GM19467 (cell line): ENCODE results near the gene AGXT2.

Experiments
- ATAC-seq: cut with Tn5 transposase; IDR thresholded peaks from one replicate; pipeline ENCODE4 v1.9.1; 2021; ENCODE audit warnings: mild to moderate bottlenecking, moderate library complexity; ENCODE audit not compliant: unreplicated experiment

The AGXT2 gene

GRCh38 chr5:35016174-35017051 is 31.3 kb downstream of the AGXT2 start:
- peak; percentile 88 for ATAC-seq

- no peak for ATAC-seq
Observed at GRCh38 chr5:35015063-35015462, 32.7 kb downstream of the AGXT2 start.

GRCh38 chr5:35012796-35013195 is 35.0 kb downstream of the AGXT2 start:
- ATAC-seq: no peak

GRCh38 chr5:35012365-35012764 is 35.4 kb downstream of the AGXT2 start:
- ATAC-seq: no peak

GRCh38 chr5:35010676-35011075 is 37.1 kb downstream of the AGXT2 start:
- ATAC-seq: no peak

GRCh38 chr5:35009657-35010056 is 38.1 kb downstream of the AGXT2 start:
- ATAC-seq: no peak

GRCh38 chr5:35009019-35009418 is 38.7 kb downstream of the AGXT2 start:
- ATAC-seq: no peak

- no peak for ATAC-seq
Observed at GRCh38 chr5:35004771-35005170, 43.0 kb downstream of the AGXT2 start.

- no peak for ATAC-seq
Observed at GRCh38 chr5:35004200-35004599, 43.5 kb downstream of the AGXT2 start.

GRCh38 chr5:35003018-35003957 is 44.5 kb downstream of the AGXT2 start:
- ATAC-seq: peak; percentile 70

GRCh38 chr5:35002459-35002858 is 45.3 kb downstream of the AGXT2 start:
- ATAC-seq: no peak

GRCh38 chr5:35001842-35002241 is 45.9 kb downstream of the AGXT2 start:
- ATAC-seq: no peak

GRCh38 chr5:34998058-34998789 is 49.5 kb downstream of the AGXT2 start:
- no peak for ATAC-seq

GRCh38 chr5:34996261-34996660 is 51.5 kb downstream of the AGXT2 start:
- ATAC-seq: no peak

GRCh38 chr5:34993951-34994350 is 53.8 kb downstream of the AGXT2 start:
- no peak for ATAC-seq

- no peak for ATAC-seq
Observed at GRCh38 chr5:34991486-34992238, 56.1 kb downstream of the AGXT2 start.

GRCh38 chr5:34986965-34987364 is 60.8 kb downstream of the AGXT2 start:
- no peak for ATAC-seq

GRCh38 chr5:34982823-34983222 is 64.9 kb downstream of the AGXT2 start:
- ATAC-seq: no peak

- ATAC-seq: no peak
Observed at GRCh38 chr5:34978681-34979080, 69.1 kb downstream of the AGXT2 start.

GRCh38 chr5:34977934-34978613 is 69.7 kb downstream of the AGXT2 start:
- peak; percentile 92 for ATAC-seq
